ENCODE results near the gene MCRIP1. TPM values are rescaled to one million over a fixed set of nuclear protein-coding genes. Genes with fewer than 3 reads are reported as not detected.

MCRIP1 gene
- total and polyA plus RNA-seq, 2 of the 13 experiments (the other 11 are each of a cell fraction or from before 2014, with no cell fraction given) = 79.7 to 84.9 TPM

- peak; percentile 85 for TF ChIP-seq ZNF609 (CRISPR knock-in tag; IDR thresholded peaks at IDR 0.05; ENCODE audit: borderline replicate concordance)
- no peak for TF ChIP-seq ZNF512B (CRISPR knock-in tag; IDR thresholded peaks at IDR 0.05; ENCODE audit: borderline replicate concordance)
- peak; percentile 88; the same call in 1 of the 2 replicates for TF ChIP-seq ZNF850 (CRISPR knock-in tag; conservative IDR thresholded peaks at IDR 0.05)
- TF ChIP-seq ZNF749 (CRISPR knock-in tag; IDR thresholded peaks at IDR 0.05; ENCODE audit: borderline replicate concordance) = peak; percentile 68; the same call in 1 of the 2 replicates
- no peak for TF ChIP-seq PRDM10 (CRISPR knock-in tag; IDR thresholded peaks at IDR 0.05; ENCODE audit: low read depth)
- peak; percentile 64; the same call in 1 of the 2 replicates for TF ChIP-seq ZMAT3 (CRISPR knock-in tag; conservative IDR thresholded peaks at IDR 0.05)
- peak; percentile 77; the same call in 1 of the 2 replicates for TF ChIP-seq GTF3A (CRISPR knock-in tag; conservative IDR thresholded peaks at IDR 0.05)
- peak; percentile 94 for TF ChIP-seq SALL2 (CRISPR knock-in tag; IDR thresholded peaks at IDR 0.05)
- TF ChIP-seq ZNF564 (CRISPR knock-in tag; IDR thresholded peaks at IDR 0.05) = peak; percentile 95
- TF ChIP-seq ZNF232 (CRISPR knock-in tag; IDR thresholded peaks at IDR 0.05; ENCODE audit: borderline replicate concordance) = peak; percentile 85; the same call in 1 of the 2 replicates
- TF ChIP-seq ZNF780A (CRISPR knock-in tag; IDR thresholded peaks at IDR 0.05) = peak; percentile 71; the same call in 1 of the 2 replicates
- no peak; the same call in 1 of the 2 replicates for TF ChIP-seq ETV6 (CRISPR knock-in tag; conservative IDR thresholded peaks at IDR 0.05)
- no peak for TF ChIP-seq ZNF224 (CRISPR knock-in tag; IDR thresholded peaks at IDR 0.05)
Observed at GRCh38 chr17:81833160-81833920, at the start of gene MCRIP1 (continued).
